Measurements from ENCODE around the gene KDM1B.
"Not testable (repeated sequence)": the region's sequence is repeated elsewhere in the genome, so short reads cannot be mapped to it uniquely, and the experiment has no call there.

The KDM1B gene

GRCh38 chr6:18153311-18153703 is 1.9 kb upstream of the KDM1B start:
- no peak for DNase-seq

DNA sequence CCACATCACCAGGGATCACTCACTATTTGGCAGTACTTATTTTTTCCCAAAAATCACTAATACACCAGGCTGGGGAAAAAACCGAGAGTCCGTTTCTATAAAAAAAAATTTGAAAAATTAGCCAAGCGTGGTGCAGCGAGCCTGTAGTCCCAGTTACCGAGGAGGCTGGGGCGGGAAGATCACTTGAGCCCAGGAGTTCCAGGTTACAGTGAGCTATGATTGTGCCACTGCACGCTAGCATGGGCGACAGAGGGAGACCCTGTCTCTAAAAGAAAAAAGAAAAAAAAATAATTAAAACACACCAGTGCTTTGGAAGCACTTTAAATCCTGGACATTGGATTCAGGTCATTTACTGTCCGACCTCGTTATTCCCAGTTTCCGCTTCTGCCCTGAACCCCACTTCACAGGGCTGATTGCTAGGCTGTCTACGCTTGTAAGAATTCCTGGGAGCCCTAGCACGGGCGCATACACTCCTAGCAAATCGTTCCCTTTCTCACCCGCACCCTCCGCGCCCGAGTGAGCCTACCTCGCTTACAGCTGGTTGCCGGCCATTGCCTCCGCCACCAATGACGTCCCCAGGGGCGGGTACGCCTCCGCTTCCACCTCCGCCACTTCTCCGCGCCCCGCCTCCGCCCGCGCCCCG is 594 bp upstream of the KDM1B start, which contains the start of gene TPMT:
Gene TPMT, minus strand, starts transcription at position 571 of the 643 bp plus-strand sequence. CDS start 5,950 bp downstream, outside the sequence.
- DNase-seq = no peak

- DNase-seq = peak; percentile 49 to 59
These were observed 721 bp downstream of the KDM1B start for GRCh38 chr6:18155864-18156421.

GRCh38 chr6:18160911-18161310 is 5.7 kb downstream of the KDM1B start:
- no peak for DNase-seq

DNA sequence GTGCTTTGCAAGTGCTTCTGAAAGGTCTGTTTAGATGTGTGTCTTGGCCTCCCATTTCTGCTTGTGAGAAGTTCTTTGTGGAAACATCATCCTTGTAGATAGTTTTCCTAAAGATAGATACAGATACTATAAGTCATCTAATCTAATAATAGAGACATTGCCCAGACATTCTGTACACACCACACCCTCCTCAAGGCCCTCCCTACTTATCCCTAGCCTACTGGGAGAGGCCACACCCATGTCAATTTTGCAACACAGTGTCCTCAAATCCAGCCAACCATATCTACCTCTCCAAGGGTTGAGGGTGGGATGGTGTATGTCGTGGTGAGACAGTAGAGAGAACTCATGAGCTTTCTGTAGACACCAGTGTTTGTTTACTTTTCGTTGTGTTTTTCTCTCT is 6.2 kb downstream of the KDM1B start:
- no peak for DNase-seq

DNA sequence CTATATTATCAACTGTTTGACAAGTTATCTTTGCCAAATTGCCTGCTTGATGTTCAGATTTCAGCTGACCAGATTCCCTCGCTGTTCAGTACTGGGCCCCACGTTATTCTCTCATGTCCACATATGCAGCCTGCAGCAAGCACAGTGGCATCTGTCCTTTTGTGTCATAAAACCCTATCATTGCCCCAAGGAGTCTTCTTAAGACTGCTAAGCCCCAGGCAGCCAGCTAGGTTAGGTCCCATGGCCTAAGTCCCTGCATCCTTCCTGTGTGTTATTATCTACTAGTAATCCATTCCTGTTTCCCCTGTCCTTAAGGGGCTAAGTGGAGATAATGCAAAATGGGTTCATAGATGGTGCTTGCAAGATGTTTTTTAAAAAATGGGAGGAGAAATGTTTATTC is 7.2 kb downstream of the KDM1B start:
- DNase-seq = no peak

DNA sequence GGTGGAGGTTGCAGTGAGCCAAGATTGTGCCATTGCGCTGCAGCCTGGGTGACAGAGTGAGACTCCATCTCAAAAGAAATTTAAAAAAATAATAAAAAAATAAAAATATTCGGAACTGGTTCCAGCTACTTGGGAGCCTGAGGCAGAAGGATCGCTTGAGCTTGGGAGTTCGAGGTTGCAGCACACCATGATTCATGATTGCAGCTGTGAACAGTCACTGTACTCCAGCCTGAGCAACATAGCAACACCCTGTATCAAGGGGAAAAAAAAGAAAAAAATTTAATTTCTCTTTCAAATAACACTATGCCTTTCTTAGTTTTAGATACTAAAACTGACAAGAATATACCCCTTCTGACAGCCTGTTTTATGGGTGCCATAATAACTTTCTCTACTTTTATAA is 10.5 kb downstream of the KDM1B start:
- no peak for DNase-seq

- DNase-seq = no peak
These were observed 11.3 kb downstream of the KDM1B start for GRCh38 chr6:18166312-18167036.

DNA sequence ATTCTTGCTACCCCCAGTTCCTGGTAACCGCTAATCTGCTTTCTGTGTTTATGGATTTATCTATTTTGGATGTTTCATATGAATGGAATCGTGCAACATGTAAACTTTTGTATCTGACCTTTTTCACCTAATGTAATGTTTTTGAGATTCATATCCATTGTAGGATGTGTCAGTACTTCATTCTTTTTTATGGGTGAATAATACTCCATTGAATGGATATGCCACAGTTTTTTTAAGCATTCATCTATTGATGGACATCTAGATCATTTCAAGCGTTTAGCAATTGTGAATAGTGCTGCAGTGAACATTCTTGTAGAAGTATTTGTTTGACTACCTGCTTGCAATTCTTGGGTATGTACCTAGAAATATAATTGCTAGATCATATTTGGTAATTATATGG is 13.0 kb downstream of the KDM1B start:
- no peak for DNase-seq

GRCh38 chr6:18171871-18172270 is 16.6 kb downstream of the KDM1B start:
- DNase-seq = no peak

- DNase-seq = not testable (repeated sequence)
These were observed 21.0 kb downstream of the KDM1B start for GRCh38 chr6:18176198-18176597.

DNA sequence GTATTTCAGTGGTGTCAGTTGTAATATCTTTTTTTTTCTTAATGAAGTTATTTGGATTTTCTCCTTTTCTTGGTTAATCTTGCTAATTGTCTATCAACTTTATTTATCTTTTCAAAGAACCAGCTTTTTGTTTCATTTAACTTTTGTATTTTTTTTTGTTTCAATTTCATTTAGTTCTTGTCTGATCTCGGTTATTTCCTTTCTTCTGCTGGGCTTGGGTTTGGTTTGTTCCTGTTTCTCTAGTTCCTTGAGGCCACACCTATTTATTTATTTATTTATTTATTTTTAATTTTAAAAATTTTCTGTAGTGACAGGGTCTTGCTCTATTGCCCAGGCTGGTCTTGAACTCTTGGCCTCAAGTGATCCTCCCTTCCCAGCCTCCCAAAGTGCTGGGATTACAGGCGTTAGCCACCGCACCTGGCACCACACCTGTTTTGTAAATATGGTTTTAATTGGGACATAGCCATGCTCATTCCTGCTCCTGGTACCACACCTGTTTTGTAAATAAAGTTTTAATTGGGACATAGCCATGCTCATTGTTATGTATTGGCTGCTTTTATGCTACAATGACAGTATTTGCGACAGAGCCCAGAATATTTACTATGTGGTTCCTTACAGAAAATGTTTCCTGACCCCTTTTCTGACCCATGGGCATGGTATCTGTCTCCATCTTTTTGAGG is 22.2 kb downstream of the KDM1B start:
- no peak for DNase-seq

- DNase-seq = no peak
These were observed 23.9 kb downstream of the KDM1B start for GRCh38 chr6:18178960-18179615.

- DNase-seq = no peak
These were observed 24.6 kb downstream of the KDM1B start for GRCh38 chr6:18179770-18180356.

DNA sequence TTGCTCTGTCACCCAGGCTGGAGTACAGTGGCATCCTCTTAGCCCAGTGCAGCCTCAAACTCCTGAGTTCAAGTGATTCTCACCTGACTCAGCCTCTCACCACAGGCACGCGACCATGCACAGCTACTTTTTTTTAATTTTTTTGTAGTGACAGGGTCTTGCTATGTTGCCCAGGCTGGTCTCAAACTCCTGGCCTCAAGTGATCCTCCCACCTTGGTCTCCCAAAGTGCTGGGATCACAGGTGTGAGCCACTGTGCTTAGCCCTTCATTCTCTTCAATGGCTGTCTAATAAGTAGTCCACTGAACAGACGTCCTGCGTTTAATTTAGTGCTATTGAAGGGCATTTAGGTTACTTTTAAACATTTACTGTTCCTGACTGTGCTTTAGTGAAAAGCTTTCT is 27.3 kb downstream of the KDM1B start:
- no peak for DNase-seq

DNA sequence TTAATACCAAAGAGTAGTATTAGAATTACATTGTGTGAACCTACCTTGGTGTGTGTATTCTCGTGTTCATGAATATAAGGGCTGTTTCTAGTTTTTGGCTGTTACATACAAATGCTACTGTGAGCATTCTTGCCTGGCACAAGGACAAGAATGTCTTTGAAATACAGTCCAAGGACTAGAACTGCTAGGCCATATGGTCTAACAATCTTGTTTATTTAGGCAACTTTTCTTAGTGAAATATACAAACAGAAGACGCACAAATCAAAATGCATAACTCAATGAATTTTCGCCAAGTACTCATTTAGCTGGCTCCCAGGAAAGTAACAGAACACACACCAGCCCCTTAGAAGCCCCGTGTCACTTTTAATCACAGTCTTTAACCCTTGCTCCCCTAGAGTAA is 28.5 kb downstream of the KDM1B start:
- DNase-seq = no peak

- no peak for DNase-seq
These were observed 30.4 kb downstream of the KDM1B start for GRCh38 chr6:18185624-18186023.

GRCh38 chr6:18186033-18186432 is 30.8 kb downstream of the KDM1B start:
- DNase-seq = no peak

GRCh38 chr6:18186540-18187250 is 31.5 kb downstream of the KDM1B start:
- no peak for DNase-seq

- DNase-seq = no peak
These were observed 32.5 kb downstream of the KDM1B start for GRCh38 chr6:18187701-18188100.

DNA sequence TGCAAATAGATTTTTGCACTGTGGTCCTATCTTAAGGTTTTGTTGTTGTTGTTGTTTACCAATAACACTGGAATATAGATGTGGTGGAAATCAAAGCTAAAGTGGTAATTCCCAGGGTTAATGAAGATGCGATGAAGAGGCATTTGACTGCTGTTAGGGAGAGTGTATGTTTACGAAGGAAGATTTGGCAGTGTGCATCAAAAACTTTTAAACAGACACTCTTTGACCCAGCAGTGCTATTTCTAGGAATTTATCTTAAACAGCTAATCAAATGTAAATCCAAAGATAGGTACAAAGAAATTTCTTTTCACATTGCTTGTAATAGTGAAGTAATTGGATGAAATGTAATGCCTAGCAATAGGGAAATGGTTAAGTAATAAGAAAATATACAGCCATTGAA is 34.0 kb downstream of the KDM1B start:
- no peak for DNase-seq

GRCh38 chr6:18192026-18192425 is 36.8 kb downstream of the KDM1B start:
- no peak for DNase-seq
